C4-2B (cell line): ENCODE data around the gene NAGK.
"Not testable (repeated sequence)": the region's sequence is repeated elsewhere in the genome, so short reads cannot be mapped to it uniquely, and the experiment has no call there.

Source experiments
- CTCF ChIP-seq: fragments of 450-650 bp; conservative IDR thresholded peaks from 2 replicates; pipeline ENCODE4 v1.5.1; 2017; ENCODE audit warnings: mild to moderate bottlenecking
- ZFX ChIP-seq: fragments of 450-650 bp; IDR thresholded peaks from 2 replicates; pipeline ENCODE4 v1.6.1; 2017

GRCh38 chr2:71083752-71084312 lies 15.4 kb downstream of the NAGK start:
- TF ChIP-seq CTCF, ZFX: not testable (repeated sequence)
